ENCODE data around the gene ZNF221.

Gene ZNF221

DNA sequence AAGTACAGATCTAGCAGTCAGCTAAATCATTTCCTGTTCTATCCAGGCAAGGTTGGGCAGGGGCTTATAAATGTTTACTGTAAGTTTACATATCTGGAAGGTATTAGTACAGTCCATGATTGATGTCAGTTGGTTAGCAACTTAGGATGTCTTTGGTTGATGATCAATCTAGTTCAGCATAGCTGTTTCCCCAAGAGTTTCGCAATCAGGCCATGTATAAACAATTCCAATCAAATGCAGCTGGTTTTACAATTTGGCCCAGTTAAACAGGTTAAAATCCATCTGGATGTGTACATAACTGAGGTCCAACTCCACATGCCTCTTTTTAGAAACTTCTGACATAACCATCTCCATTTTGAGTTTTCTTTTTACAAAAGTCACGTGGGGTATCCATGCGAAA is 6.9 kb downstream of the ZNF221 start:
- DNase-seq (ENCODE audit: low spot score) = no peak

GRCh38 chr19:43960411-43960810 is 9.4 kb downstream of the ZNF221 start:
- no peak for DNase-seq (ENCODE audit: low spot score)

- no peak for DNase-seq (ENCODE audit: low spot score)
Observed at GRCh38 chr19:43966079-43966694, 15.2 kb downstream of the ZNF221 start.

DNA sequence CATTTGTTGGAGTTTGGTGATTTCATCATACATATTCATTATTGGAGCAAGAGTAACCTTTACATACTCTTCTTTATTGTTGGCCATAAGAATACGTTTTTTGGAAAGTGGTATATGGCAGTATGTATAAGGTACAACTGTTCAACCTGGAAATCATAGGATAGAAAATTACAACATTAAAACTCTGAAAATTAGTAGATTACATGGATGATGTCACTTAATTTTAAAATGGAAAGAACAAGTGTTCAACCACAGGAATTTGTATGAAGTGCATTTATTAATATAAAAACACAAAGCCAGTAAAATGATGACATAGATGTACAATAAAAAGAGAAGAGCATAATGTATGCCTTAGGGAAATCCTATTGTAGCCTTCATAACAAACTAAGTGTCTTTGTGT is 25.7 kb downstream of the ZNF221 start:
- no peak for DNase-seq (ENCODE audit: low spot score)

DNA sequence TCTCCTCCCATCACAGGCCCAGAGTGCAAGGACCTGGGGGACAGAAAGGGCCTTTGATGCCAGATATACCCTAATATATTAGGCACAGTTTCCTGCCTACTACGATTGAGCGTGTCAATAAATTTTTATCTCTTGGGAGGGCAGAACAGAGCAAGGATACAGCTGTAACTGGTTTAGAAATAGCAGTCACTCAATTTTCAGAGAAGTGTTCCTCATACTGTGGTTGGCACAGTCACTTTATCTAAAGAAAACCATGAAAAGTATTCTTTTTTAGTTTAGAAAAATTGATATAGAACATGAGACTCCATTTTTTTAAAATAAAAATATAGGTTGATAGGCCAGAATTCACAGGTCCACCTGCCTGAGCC is 32.5 kb downstream of the ZNF221 start:
- DNase-seq (ENCODE audit: low spot score) = no peak

GRCh38 chr19:43983912-43984686 is 33.1 kb downstream of the ZNF221 start, which contains the start of gene ZNF155:
Gene ZNF155, plus strand, starts transcription at chr19:43984188. Its CDS starts 4,356 bp downstream, at chr19:43988544.
- DNase-seq (ENCODE audit: low spot score) = peak; percentile 96

- DNase-seq (ENCODE audit: low spot score) = peak; percentile 47
Observed at GRCh38 chr19:43984687-43985000, 33.6 kb downstream of the ZNF221 start.

GRCh38 chr19:43997631-43998290 is 46.7 kb downstream of the ZNF221 start:
- DNase-seq (ENCODE audit: low spot score) = peak; percentile 80

- DNase-seq (ENCODE audit: low spot score) = no peak
Observed at GRCh38 chr19:44002212-44002565, 51.2 kb downstream of the ZNF221 start.

DNA sequence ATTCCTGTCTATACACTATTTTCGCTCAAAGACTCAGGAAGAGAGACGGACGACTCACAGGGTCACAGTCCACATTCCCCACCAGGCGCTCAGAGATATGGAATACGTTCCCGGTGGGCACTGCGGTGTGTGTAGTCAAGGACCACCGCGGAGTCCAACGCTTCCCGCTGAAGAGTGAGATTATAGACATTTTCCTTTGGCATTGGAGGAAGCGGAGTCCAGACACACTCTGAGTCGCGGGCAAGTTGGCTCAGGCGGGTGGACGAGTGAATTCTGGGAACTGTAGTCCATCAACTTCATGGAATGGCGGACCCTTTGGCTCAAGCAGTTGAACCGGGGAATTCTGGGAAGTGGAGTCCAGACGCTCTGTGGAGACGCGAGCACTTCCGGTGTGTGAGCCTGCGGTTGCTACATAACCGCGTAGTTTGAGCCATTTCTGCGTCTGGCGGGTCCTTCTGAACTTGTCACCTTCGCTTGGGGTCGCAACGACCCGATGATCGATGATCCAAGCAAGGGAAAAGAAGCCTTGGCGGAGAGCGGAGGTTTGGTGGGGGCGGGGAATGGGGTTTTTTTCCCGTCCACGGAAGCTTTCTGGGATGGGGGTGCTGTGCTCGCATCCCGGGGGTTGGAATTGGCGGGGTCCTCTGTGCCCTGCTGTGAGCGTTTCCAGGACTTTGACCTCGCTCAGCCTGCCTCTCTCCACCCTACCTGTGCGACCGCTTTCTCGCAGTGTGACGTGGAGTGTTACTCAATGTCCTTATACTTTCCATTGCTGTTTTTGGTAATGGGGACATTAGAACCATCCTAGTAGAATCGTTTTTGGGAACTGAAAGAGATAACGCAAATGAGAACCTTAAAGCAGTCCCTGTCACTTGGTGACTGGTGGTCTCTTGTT is 51.8 kb downstream of the ZNF221 start, which contains the start of gene ZNF230:
ZNF230 (plus strand) TSS at position 392 of the 895 bp plus-strand sequence. CDS start 4,122 bp downstream, outside the sequence.
- peak; percentile 98 for DNase-seq (ENCODE audit: low spot score)

DNA sequence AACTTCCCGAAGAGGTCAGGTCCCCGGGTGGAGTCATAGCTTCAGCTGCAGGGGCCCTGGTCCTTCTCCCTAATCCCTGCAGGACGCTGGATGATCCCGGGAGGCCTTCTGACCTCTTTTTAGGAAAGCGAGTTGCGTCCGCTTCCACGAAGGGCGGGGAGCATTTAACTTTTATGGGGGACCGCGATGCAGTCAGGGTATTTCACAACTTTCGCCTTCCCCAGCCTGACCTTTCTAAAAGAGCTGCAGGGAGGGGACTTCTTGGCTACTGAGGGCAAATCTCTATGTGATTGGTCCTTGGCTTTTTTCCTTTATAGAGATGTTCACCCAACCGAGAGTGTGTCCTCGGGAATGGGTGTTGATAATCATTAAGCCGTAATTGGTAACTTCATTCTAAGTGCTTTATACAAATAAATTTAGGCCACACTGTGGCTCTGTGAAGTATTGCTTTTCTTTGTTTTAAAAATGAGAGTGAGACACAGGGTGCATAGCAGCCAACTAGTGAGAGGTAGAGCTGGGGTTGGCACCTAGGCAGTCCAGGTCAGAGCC is 52.5 kb downstream of the ZNF221 start:
- peak; percentile 58 for DNase-seq (ENCODE audit: low spot score)

DNA sequence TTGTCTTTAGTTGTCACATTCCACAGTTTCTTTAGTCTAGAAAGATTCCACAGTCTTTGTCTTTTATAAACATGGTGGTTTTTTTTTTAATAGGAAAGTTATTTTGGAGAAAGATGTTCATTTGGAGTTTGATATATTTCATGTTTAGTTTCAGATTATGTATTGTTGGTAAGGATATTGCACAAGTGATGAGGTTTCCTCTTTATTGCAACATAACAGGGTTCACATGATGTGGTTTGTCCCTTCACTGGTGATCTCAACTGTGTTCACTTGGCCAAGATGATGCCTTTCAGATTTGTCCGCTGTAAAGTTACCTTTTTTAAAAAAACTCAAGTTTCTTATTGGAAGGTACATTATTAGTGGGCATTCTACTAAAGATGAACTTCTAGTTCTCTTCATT is 54.9 kb downstream of the ZNF221 start:
- no peak for DNase-seq (ENCODE audit: low spot score)

GRCh38 chr19:44007473-44007872 is 56.4 kb downstream of the ZNF221 start:
- no peak for DNase-seq (ENCODE audit: low spot score)

- DNase-seq (ENCODE audit: low spot score) = no peak
Observed at GRCh38 chr19:44010468-44010867, 59.4 kb downstream of the ZNF221 start.
